Measurements from ENCODE around the gene APAF1.
"Not testable (repeated sequence)": the region's sequence is repeated elsewhere in the genome, so short reads cannot be mapped to it uniquely, and the experiment has no call there.

The APAF1 gene

GRCh38 chr12:98618952-98619351, 26.1 kb upstream of the APAF1 start:
- POLR2A ChIA-PET, result interaction anchor here (1.2 kb wide), 1 partner anchor 25 kb away, joined by 3 read pairs; the partner anchor contains the start of gene SLC25A3
- DNase-seq (ENCODE audit: extremely low spot score), result no peak
- TF ChIP-seq CTBP1 (IDR thresholded peaks at IDR 0.05; ENCODE audit: borderline replicate concordance) (no peak), L3MBTL2 (conservative IDR thresholded peaks at IDR 0.05) (no peak), TARDBP (IDR thresholded peaks at IDR 0.05) (no peak), FOXK2 (IDR thresholded peaks at IDR 0.05) (no peak), ARNT (IDR thresholded peaks at IDR 0.05) (no peak)
- CTCF ChIA-PET, result no interaction called here

- POLR2A ChIA-PET, result no interaction called here
- CTCF ChIA-PET, result no interaction called here
- DNase-seq (ENCODE audit: extremely low spot score), result no peak
- TF ChIP-seq NFRKB (IDR thresholded peaks at IDR 0.05) (no peak), LEF1 (IDR thresholded peaks at IDR 0.05; ENCODE audit: borderline replicate concordance) (no peak), HDGF (IDR thresholded peaks at IDR 0.05; ENCODE audit: borderline replicate concordance) (no peak), TARDBP (IDR thresholded peaks at IDR 0.05) (no peak), BHLHE40 (IDR thresholded peaks at IDR 0.05; ENCODE audit: borderline replicate concordance) (no peak), SP1 (IDR thresholded peaks at IDR 0.05) (no peak), ZNF384 (IDR thresholded peaks at IDR 0.05) (no peak), FOXK2 (IDR thresholded peaks at IDR 0.05) (no peak), FOXM1 (IDR thresholded peaks at IDR 0.05; ENCODE audit: borderline replicate concordance) (no peak), FOXA1 (IDR thresholded peaks at IDR 0.05) (no peak), CTBP1 (IDR thresholded peaks at IDR 0.05; ENCODE audit: borderline replicate concordance) (no peak), ARNT (IDR thresholded peaks at IDR 0.05) (no peak), SUZ12 (IDR thresholded peaks at IDR 0.05) (no peak), L3MBTL2 (conservative IDR thresholded peaks at IDR 0.05) (no peak), ELF4 (IDR thresholded peaks at IDR 0.05) (no peak)
- TF ChIP-seq, protein P1, sequence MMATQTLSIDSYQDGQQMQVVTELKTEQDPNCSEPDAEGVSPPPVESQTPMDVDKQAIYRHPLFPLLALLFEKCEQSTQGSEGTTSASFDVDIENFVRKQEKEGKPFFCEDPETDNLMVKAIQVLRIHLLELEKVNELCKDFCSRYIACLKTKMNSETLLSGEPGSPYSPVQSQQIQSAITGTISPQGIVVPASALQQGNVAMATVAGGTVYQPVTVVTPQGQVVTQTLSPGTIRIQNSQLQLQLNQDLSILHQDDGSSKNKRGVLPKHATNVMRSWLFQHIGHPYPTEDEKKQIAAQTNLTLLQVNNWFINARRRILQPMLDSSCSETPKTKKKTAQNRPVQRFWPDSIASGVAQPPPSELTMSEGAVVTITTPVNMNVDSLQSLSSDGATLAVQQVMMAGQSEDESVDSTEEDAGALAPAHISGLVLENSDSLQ (IDR thresholded peaks at IDR 0.05), result no peak
Measured at GRCh38 chr12:98635657-98636323, 9.3 kb upstream of the APAF1 start.

DNA sequence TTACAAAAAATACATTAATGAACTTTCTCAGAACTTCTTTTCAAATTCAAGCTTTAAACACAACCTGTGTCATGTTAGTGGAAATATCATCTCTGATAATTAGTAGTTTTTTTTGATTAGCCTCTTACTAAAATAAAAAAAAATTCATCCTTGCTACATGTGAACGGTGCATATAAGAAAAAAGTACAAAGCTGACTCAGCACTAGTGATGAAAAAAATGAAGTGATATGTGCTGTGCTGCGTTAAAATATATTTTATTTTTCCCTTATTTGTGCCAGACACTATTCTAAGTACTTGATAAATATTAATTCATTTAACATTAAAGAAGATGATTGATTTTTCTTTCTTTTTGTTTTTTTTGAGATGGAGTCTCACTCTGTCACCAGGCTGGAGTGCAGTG, 8.0 kb upstream of the APAF1 start:
- DNase-seq (ENCODE audit: extremely low spot score), result no peak
- ChIA-PET CTCF (interaction anchor here (0.6 kb wide), 1 partner anchor 163 kb away, joined by 3 read pairs; no protein-coding TSS in a partner anchor), POLR2A (no interaction called here)
- TF ChIP-seq LEF1 (IDR thresholded peaks at IDR 0.05; ENCODE audit: borderline replicate concordance) (no peak), NFRKB (IDR thresholded peaks at IDR 0.05) (no peak), L3MBTL2 (conservative IDR thresholded peaks at IDR 0.05) (no peak), FOXA1 (IDR thresholded peaks at IDR 0.05) (no peak), ZNF384 (IDR thresholded peaks at IDR 0.05) (no peak), FOXM1 (IDR thresholded peaks at IDR 0.05; ENCODE audit: borderline replicate concordance) (no peak), BHLHE40 (IDR thresholded peaks at IDR 0.05; ENCODE audit: borderline replicate concordance) (no peak), CTBP1 (IDR thresholded peaks at IDR 0.05; ENCODE audit: borderline replicate concordance) (no peak), HDGF (IDR thresholded peaks at IDR 0.05; ENCODE audit: borderline replicate concordance) (no peak), SP1 (IDR thresholded peaks at IDR 0.05) (no peak), FOXK2 (IDR thresholded peaks at IDR 0.05) (no peak), TARDBP (IDR thresholded peaks at IDR 0.05) (no peak), ELF4 (IDR thresholded peaks at IDR 0.05) (no peak), SUZ12 (IDR thresholded peaks at IDR 0.05) (no peak)

DNA sequence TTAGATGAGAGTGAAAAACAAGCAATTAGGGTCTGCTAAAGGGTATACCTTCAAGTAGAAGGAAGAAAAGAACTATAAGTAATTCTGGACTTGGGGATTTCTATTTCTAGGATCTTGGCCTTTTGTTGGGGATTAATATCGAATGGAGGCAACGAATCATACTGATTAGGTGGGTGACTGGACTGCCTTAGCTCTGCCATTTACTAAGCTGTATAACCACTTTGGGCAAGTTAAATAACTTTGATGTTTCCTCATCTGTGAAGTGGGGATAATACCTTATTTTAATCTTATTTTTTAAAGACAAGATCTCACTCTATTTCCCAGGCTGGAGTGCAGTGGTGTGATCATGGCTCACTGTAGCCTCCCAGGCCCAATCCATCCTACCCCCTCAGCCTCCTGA, 7.1 kb upstream of the APAF1 start:
- TF ChIP-seq ZNF384 (IDR thresholded peaks at IDR 0.05) (no peak), FOXM1 (IDR thresholded peaks at IDR 0.05; ENCODE audit: borderline replicate concordance) (no peak), ELF4 (IDR thresholded peaks at IDR 0.05) (no peak), FOXK2 (IDR thresholded peaks at IDR 0.05) (no peak), FOXA1 (IDR thresholded peaks at IDR 0.05) (no peak), CTBP1 (IDR thresholded peaks at IDR 0.05; ENCODE audit: borderline replicate concordance) (no peak), TARDBP (IDR thresholded peaks at IDR 0.05) (no peak)
- POLR2A ChIA-PET, result no interaction called here
- no peak for DNase-seq (ENCODE audit: extremely low spot score)
- CTCF ChIA-PET, result interaction anchor here (0.6 kb wide), 1 partner anchor 17 kb away, joined by 3 read pairs; no protein-coding TSS in a partner anchor

DNA sequence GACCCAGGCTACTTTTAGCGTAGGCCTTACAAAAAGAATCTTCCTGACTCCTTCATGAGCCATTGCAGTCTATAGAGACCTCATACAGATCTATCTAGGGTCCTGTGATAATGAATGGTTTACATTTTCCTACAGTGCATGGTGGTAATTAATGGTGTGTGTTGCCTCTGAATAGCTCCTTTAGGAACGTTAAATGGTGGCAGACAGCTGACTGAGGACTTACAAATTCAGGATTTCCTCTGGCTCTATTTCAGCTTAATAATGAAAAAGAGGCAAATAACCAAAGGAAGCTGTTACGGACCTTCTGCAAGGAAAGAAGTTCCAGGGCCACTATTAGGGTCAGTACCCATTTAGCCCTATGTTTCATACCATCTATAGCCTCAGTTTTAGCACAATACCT, 5.6 kb upstream of the APAF1 start:
- POLR2A ChIA-PET, result interaction anchor here (1.1 to 1.2 kb wide), 2 partner anchors 45 to 67 kb away, joined by 3 read pairs; no protein-coding TSS in a partner anchor
- DNase-seq (ENCODE audit: extremely low spot score), result no peak
- CTCF ChIA-PET, result no interaction called here
- no peak for TF ChIP-seq ZNF384 (IDR thresholded peaks at IDR 0.05)
- TF ChIP-seq L3MBTL2 (conservative IDR thresholded peaks at IDR 0.05), result no peak
- no peak for TF ChIP-seq FOXA1 (IDR thresholded peaks at IDR 0.05)
- no peak for TF ChIP-seq SUZ12 (IDR thresholded peaks at IDR 0.05)
- no peak for TF ChIP-seq FOXK2 (IDR thresholded peaks at IDR 0.05)
- TF ChIP-seq BHLHE40 (IDR thresholded peaks at IDR 0.05; ENCODE audit: borderline replicate concordance), result no peak
- no peak for TF ChIP-seq ARNT (IDR thresholded peaks at IDR 0.05)
- no peak for TF ChIP-seq NFRKB (IDR thresholded peaks at IDR 0.05)
- no peak for TF ChIP-seq CTBP1 (IDR thresholded peaks at IDR 0.05; ENCODE audit: borderline replicate concordance)
- TF ChIP-seq HDGF (IDR thresholded peaks at IDR 0.05; ENCODE audit: borderline replicate concordance), result no peak
- TF ChIP-seq ELF4 (IDR thresholded peaks at IDR 0.05), result no peak
- no peak for TF ChIP-seq LEF1 (IDR thresholded peaks at IDR 0.05; ENCODE audit: borderline replicate concordance)
- no peak for TF ChIP-seq FOXM1 (IDR thresholded peaks at IDR 0.05; ENCODE audit: borderline replicate concordance)
- TF ChIP-seq TARDBP (IDR thresholded peaks at IDR 0.05), result no peak
- TF ChIP-seq, protein P1 (IDR thresholded peaks at IDR 0.05), result no peak
- TF ChIP-seq SP1 (IDR thresholded peaks at IDR 0.05), result no peak

- DNase-seq (ENCODE audit: extremely low spot score); CTCF ChIA-PET; POLR2A ChIA-PET: not testable (repeated sequence)
Measured at GRCh38 chr12:98642801-98643200, 2.3 kb upstream of the APAF1 start.

DNA sequence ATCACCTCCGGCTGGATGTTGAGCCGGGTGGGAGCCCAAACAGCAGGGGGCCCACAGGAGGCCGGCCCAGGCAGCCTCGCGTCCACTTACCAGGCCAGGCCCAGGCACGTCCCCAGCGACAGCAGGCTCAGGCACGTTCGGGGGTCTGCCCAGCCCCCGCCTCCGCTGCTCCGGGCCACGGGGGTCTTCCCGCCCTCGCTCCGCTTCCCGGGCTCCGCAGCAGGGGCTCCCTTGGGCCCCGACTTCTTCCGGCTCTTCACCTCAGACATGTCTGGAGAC, 718 bp upstream of the APAF1 start:
- ChIA-PET CTCF (interaction anchor here (2.0 kb wide), 1 partner anchor 78 kb away, joined by 7 read pairs; no protein-coding TSS in a partner anchor), POLR2A (interaction anchor here (0.8 to 2.1 kb wide), 9 partner anchors 16 to 122 kb away, joined by 3 to 23 read pairs (median 3); partner anchors contain the start of gene SLC25A3)
- TF ChIP-seq SP1 (IDR thresholded peaks at IDR 0.05) (no peak), ARNT (IDR thresholded peaks at IDR 0.05) (no peak), LEF1 (IDR thresholded peaks at IDR 0.05; ENCODE audit: borderline replicate concordance) (no peak), FOXA1 (IDR thresholded peaks at IDR 0.05) (no peak), CTBP1 (IDR thresholded peaks at IDR 0.05; ENCODE audit: borderline replicate concordance) (no peak), BHLHE40 (IDR thresholded peaks at IDR 0.05; ENCODE audit: borderline replicate concordance) (no peak), ELF4 (IDR thresholded peaks at IDR 0.05) (no peak), NFRKB (IDR thresholded peaks at IDR 0.05) (no peak), TARDBP (IDR thresholded peaks at IDR 0.05) (no peak; the same call in 1 of the 2 replicates), FOXM1 (IDR thresholded peaks at IDR 0.05; ENCODE audit: borderline replicate concordance) (no peak), FOXK2 (IDR thresholded peaks at IDR 0.05) (no peak), L3MBTL2 (conservative IDR thresholded peaks at IDR 0.05) (no peak; the same call in 1 of the 2 replicates), ZNF384 (IDR thresholded peaks at IDR 0.05) (no peak), HDGF (IDR thresholded peaks at IDR 0.05; ENCODE audit: borderline replicate concordance) (no peak), SUZ12 (IDR thresholded peaks at IDR 0.05) (no peak)
- TF ChIP-seq, protein P1 (IDR thresholded peaks at IDR 0.05), result no peak
- no peak for DNase-seq (ENCODE audit: extremely low spot score)
